DMS153 (cell line): ENCODE measurements around the gene C17orf67.

ENCODE experiments used
- DNase-seq: peaks from one replicate; lab custom pipeline; 2025; lab: John Stamatoyannopoulos, UW

C17orf67 gene

GRCh38 chr17:56833809-56834379, at the start of gene C17orf67, which contains the start of gene DGKE:
C17orf67 (minus strand) TSS chr17:56833920; CDS start chr17:56815810, 18,110 bp downstream.
DGKE (plus strand) TSS chr17:56834151; CDS start chr17:56834796, 645 bp downstream.
- peak; percentile 93 for DNase-seq

GRCh38 chr17:56881685-56882295, 48.1 kb upstream of the C17orf67 start:
- no peak for DNase-seq

GRCh38 chr17:56880571-56880970, 46.9 kb upstream of the C17orf67 start:
- DNase-seq = no peak

- no peak for DNase-seq
Observed at GRCh38 chr17:56880133-56880532, 46.4 kb upstream of the C17orf67 start.

- no peak for DNase-seq
Observed at GRCh38 chr17:56879280-56879679, 45.6 kb upstream of the C17orf67 start.

- DNase-seq = no peak
Observed at GRCh38 chr17:56876766-56877179, 43.1 kb upstream of the C17orf67 start.

GRCh38 chr17:56870081-56870651, 36.4 kb upstream of the C17orf67 start:
- no peak for DNase-seq

GRCh38 chr17:56868716-56869115, 35.0 kb upstream of the C17orf67 start:
- DNase-seq = no peak

GRCh38 chr17:56867948-56868376, 34.2 kb upstream of the C17orf67 start:
- peak; percentile 21 for DNase-seq

GRCh38 chr17:56866496-56866895, 32.8 kb upstream of the C17orf67 start:
- no peak for DNase-seq

- no peak for DNase-seq
Observed at GRCh38 chr17:56866076-56866475, 32.4 kb upstream of the C17orf67 start.

- no peak for DNase-seq
Observed at GRCh38 chr17:56863974-56864373, 30.3 kb upstream of the C17orf67 start.

- no peak for DNase-seq
Observed at GRCh38 chr17:56861899-56862298, 28.2 kb upstream of the C17orf67 start.

GRCh38 chr17:56851008-56851407, 17.3 kb upstream of the C17orf67 start:
- DNase-seq = no peak

GRCh38 chr17:56850591-56850990, 16.9 kb upstream of the C17orf67 start:
- DNase-seq = no peak

- no peak for DNase-seq
Observed at GRCh38 chr17:56849131-56849530, 15.4 kb upstream of the C17orf67 start.

- DNase-seq = no peak
Observed at GRCh38 chr17:56847106-56847505, 13.4 kb upstream of the C17orf67 start.

- DNase-seq = no peak
Observed at GRCh38 chr17:56845934-56846333, 12.2 kb upstream of the C17orf67 start.

GRCh38 chr17:56842577-56842976, 8.9 kb upstream of the C17orf67 start:
- DNase-seq = no peak

- DNase-seq = no peak
Observed at GRCh38 chr17:56838687-56839086, 5.0 kb upstream of the C17orf67 start.

GRCh38 chr17:56835264-56835585, 1.5 kb upstream of the C17orf67 start:
- DNase-seq = no peak

- DNase-seq = peak; percentile 39
Observed at GRCh38 chr17:56834380-56835263, 902 bp upstream of the C17orf67 start.
